GM12878 (cell line): Measurements from ENCODE around the gene PSENEN. TPM values are rescaled to one million over a fixed set of nuclear protein-coding genes. Genes with fewer than 3 reads are reported as not detected.

ENCODE experiments used
- ASH2L ChIP-seq: fragments of 300-600, 200-600 bp; sonication (generic); IDR thresholded peaks from 2 replicates; pipeline ENCODE4 v1.6.1; 2017; ENCODE audit warnings: low read depth, mild to moderate bottlenecking, borderline replicate concordance
- BACH1 ChIP-seq: fragments of 450-650 bp; IDR thresholded peaks from 2 replicates; pipeline ENCODE4 v1.6.1; 2017; ENCODE audit warnings: mild to moderate bottlenecking, borderline replicate concordance
- BHLHE40 ChIP-seq, 2 experiments: fragments of 450-650 bp in 1 of 2; IDR thresholded peaks; 2 replicates each; pipeline ENCODE4 v1.6.1; 2011 to 2017; ENCODE audit warnings: low read depth in 2 of 2, borderline replicate concordance in 1 of 2, improper control_type of control experiment in 1 of 2, low read length in 1 of 2, mild to moderate bottlenecking in 1 of 2
- CREB1 ChIP-seq: IDR thresholded peaks from 2 replicates; pipeline ENCODE4 v1.6.1; 2012; ENCODE audit warnings: low read depth, mild to moderate bottlenecking, inconsistent platforms
- CREM ChIP-seq: IDR thresholded peaks from 2 replicates; pipeline ENCODE4 v1.6.1; 2014; ENCODE audit warnings: antibody characterized with exemption, low read depth
- E2F4 ChIP-seq: IDR thresholded peaks from 2 replicates; pipeline ENCODE4 v1.6.1; 2012; ENCODE audit warnings: low read depth, low read length, improper control_type of control experiment
- EP300 ChIP-seq, 2 experiments: fragments of 150-350 bp in 1 of 2; IDR thresholded peaks; 2 replicates each; pipeline ENCODE4 v1.6.1; 2011 to 2012; ENCODE audit warnings: low read depth in 2 of 2, low read length in 2 of 2, borderline replicate concordance in 1 of 2, improper control_type of control experiment in 1 of 2, inconsistent platforms in 1 of 2; ENCODE audit not compliant: control insufficient read depth in 1 of 2
- ETV6 ChIP-seq, 2 experiments: fragments of 450-650 bp in 1 of 2; IDR thresholded peaks in 1 of 2; conservative IDR thresholded peaks in 1 of 2; 2 replicates each; pipeline ENCODE4 v1.6.1; 2014; ENCODE audit warnings: antibody characterized with exemption in 1 of 2, borderline replicate concordance in 1 of 2, low read depth in 1 of 2, mild to moderate bottlenecking in 1 of 2, moderate library complexity in 1 of 2
- JUND ChIP-seq: IDR thresholded peaks from 2 replicates; pipeline ENCODE4 v1.6.1; 2012; ENCODE audit warnings: low read depth, mild to moderate bottlenecking, low read length, improper control_type of control experiment, moderate library complexity
- MLLT1 ChIP-seq: fragments of 450-650 bp; IDR thresholded peaks from 2 replicates; pipeline ENCODE4 v1.6.1; 2016; ENCODE audit warnings: mild to moderate bottlenecking
- MTA2 ChIP-seq: fragments of 450-650 bp; IDR thresholded peaks from 2 replicates; pipeline ENCODE4 v1.6.1; 2016; ENCODE audit warnings: low read depth, mild to moderate bottlenecking, moderate library complexity
- NFYA ChIP-seq: IDR thresholded peaks from 2 replicates; pipeline ENCODE4 v1.6.1; 2011; ENCODE audit warnings: low read depth, mild to moderate bottlenecking, low read length, improper control_type of control experiment, borderline replicate concordance
- NR2C2 ChIP-seq: IDR thresholded peaks from 2 replicates; pipeline ENCODE4 v1.6.1; 2011; ENCODE audit warnings: borderline replicate concordance, low read depth; ENCODE audit not compliant: control insufficient read depth, insufficient read length
- PML ChIP-seq: IDR thresholded peaks from 2 replicates; pipeline ENCODE4 v1.6.1; 2012; ENCODE audit warnings: low read length, inconsistent platforms
- RAD51 ChIP-seq: fragments of 450-650 bp; IDR thresholded peaks from 2 replicates; pipeline ENCODE4 v1.6.1; 2016; ENCODE audit warnings: moderate library complexity, mild to moderate bottlenecking, inconsistent platforms
- RELA ChIP-seq: fragments of 450-650 bp; IDR thresholded peaks from 2 replicates; pipeline ENCODE4 v1.8.0; 2014; ENCODE audit warnings: borderline replicate concordance; ENCODE audit not compliant: partially characterized antibody
- REST ChIP-seq: IDR thresholded peaks from 2 replicates; pipeline ENCODE4 v1.6.1; 2012; ENCODE audit warnings: mild to moderate bottlenecking, low read depth, low read length
- SMAD1 ChIP-seq: fragments of 450-650 bp; IDR thresholded peaks from 2 replicates; pipeline ENCODE4 v1.6.1; 2018; ENCODE audit warnings: mild to moderate bottlenecking, low read depth; ENCODE audit not compliant: partially characterized antibody
- SRF ChIP-seq, 2 experiments: IDR thresholded peaks; 2 replicates each; pipeline ENCODE4 v1.6.1; 2011; ENCODE audit warnings: low read depth in 2 of 2, low read length in 2 of 2, mild to moderate bottlenecking in 1 of 2, moderate library complexity in 1 of 2
- STAT3 ChIP-seq: IDR thresholded peaks from 2 replicates; pipeline ENCODE4 v1.6.1; 2011; ENCODE audit warnings: low read depth, low read length, improper control_type of control experiment
- TAF1 ChIP-seq: IDR thresholded peaks from 2 replicates; pipeline ENCODE4 v1.6.1; 2011; ENCODE audit warnings: mild to moderate bottlenecking, low read depth, low read length, borderline replicate concordance
- USF1 ChIP-seq: IDR thresholded peaks from 2 replicates; pipeline ENCODE4 v1.6.1; 2011; ENCODE audit warnings: borderline replicate concordance, low read depth, mild to moderate bottlenecking, moderate library complexity, mixed read lengths, low read length; ENCODE audit not compliant: insufficient read depth; ENCODE audit errors: extremely low read length
- ZNF217 ChIP-seq: fragments of 450-650 bp; IDR thresholded peaks from 2 replicates; pipeline ENCODE4 v1.6.1; 2017; ENCODE audit warnings: antibody characterized with exemption, mild to moderate bottlenecking
- polyA plus RNA-seq, 11 experiments: library from polyadenylated mRNA; depleted of rRNA in 4 of 11; unstranded in 6 of 11; stranded (reverse) in 5 of 11; fragments of >200 nt; fragmentation: Nextera tagmentation in 4 of 11; fragmentation: Illumina TruSeq in 1 of 11; extraction: Ambion mirVana in 4 of 11; extraction: Trizol in 1 of 11; gene quantifications; 1 replicate in 1 of 11; 2 replicates in 10 of 11; pipeline versions ENCODE4 v1.2.1 to v1.2.3, GENCODE V29; 2011 to 2016; ENCODE audit warnings: inconsistent platforms in 2 of 11, missing spikeins in 2 of 11, low read depth in 1 of 11
- total RNA-seq, 4 experiments: library from RNA; depleted of rRNA in 3 of 4; stranded (reverse); fragments of >200 nt in 3 of 4; fragmentation: Illumina TruSeq in 1 of 4; extraction: Trizol in 1 of 4; gene quantifications; 2 replicates each; pipeline versions ENCODE4 v1.2.1 to v1.2.3, GENCODE V29; 2013 to 2021

Gene PSENEN
- total and polyA plus RNA-seq, 10 of the 15 experiments (the other 5 are each of a cell fraction or from before 2014, with no cell fraction given) = 14.4 to 178 (median 43.5) TPM

- TF ChIP-seq E2F4 (no peak), NR2C2 (no peak), USF1 (no peak), ASH2L (peak; percentile 97; the same call in 1 of the 2 replicates), MTA2 (peak; percentile 82), JUND (no peak), CREM (peak; percentile 95), ETV6 (conservative IDR thresholded peaks at IDR 0.05 in 1 of 2, IDR thresholded peaks at IDR 0.05 in 1 of 2; ENCODE audit: borderline replicate concordance in 1 of 2, low read depth in 1 of 2) (peak in 1 of 2 experiments; percentile 75; a peak in 2 of 4 replicates), CREB1 (peak; percentile 91), STAT3 (no peak), SRF (IDR thresholded peaks at IDR 0.05; ENCODE audit: low read depth in 2 of 2, low read length in 2 of 2) (no peak), RAD51 (peak; percentile 58), PML (peak; percentile 80; the same call in 1 of the 2 replicates), BACH1 (no peak; the same call in 1 of the 2 replicates), SMAD1 (peak; percentile 89), REST (no peak), MLLT1 (peak; percentile 78), BHLHE40 (IDR thresholded peaks at IDR 0.05; ENCODE audit: borderline replicate concordance in 1 of 2, low read depth in 2 of 2, low read length in 1 of 2) (peak; percentile 80 to 82), RELA (peak; percentile 97), TAF1 (peak; percentile 77; the same call in 1 of the 2 replicates), NFYA (no peak), ZNF217 (no peak), EP300 (IDR thresholded peaks at IDR 0.05; ENCODE audit: borderline replicate concordance in 1 of 2, control insufficient read depth in 1 of 2, low read depth in 2 of 2, low read length in 2 of 2) (peak; percentile 86 to 95; a peak in 3 of 4 replicates)
These were observed 3.2 kb upstream of the PSENEN start, which contains the start of gene IGFLR1 (continued) for GRCh38 chr19:35742121-35742724.
